ENCODE results near the gene NT5E. TPM values are rescaled to one million over a fixed set of nuclear protein-coding genes. Genes with fewer than 3 reads are reported as not detected.
A peak's percentile ranks its signal among the peaks of the same experiment; 100 is the strongest.

Gene NT5E
- total RNA-seq, 1 experiment from 2014 or later, result 0.81 TPM

- no peak overlapping the region for H3K27ac Mint-ChIP-seq
- peaks cover 30% of the 10 kb centered on the region for H3K27me3 Mint-ChIP-seq (ENCODE audit: low read depth)
- CTCF ChIA-PET, result interaction anchor here (0.6 to 1.2 kb wide), 2 partner anchors 39 to 307 kb away, joined by 3 to 4 read pairs; no protein-coding TSS in a partner anchor
- peaks cover 18% of the 10 kb centered on the region for H3K9me3 Mint-ChIP-seq
- no peak for ATAC-seq
- TF ChIP-seq, protein P1, sequence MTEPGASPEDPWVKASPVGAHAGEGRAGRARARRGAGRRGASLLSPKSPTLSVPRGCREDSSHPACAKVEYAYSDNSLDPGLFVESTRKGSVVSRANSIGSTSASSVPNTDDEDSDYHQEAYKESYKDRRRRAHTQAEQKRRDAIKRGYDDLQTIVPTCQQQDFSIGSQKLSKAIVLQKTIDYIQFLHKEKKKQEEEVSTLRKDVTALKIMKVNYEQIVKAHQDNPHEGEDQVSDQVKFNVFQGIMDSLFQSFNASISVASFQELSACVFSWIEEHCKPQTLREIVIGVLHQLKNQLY (CRISPR knock-in tag; IDR thresholded peaks at IDR 0.05), result no peak
- TF ChIP-seq ZNF396 (CRISPR knock-in tag; IDR thresholded peaks at IDR 0.05; ENCODE audit: borderline replicate concordance) (no peak), FOXJ3 (CRISPR knock-in tag; IDR thresholded peaks at IDR 0.05; ENCODE audit: borderline replicate concordance) (no peak), MXD4 (CRISPR knock-in tag; IDR thresholded peaks at IDR 0.05; ENCODE audit: borderline replicate concordance) (no peak), ELF4 (CRISPR knock-in tag; IDR thresholded peaks at IDR 0.05; ENCODE audit: low read depth) (no peak), USF2 (CRISPR knock-in tag; IDR thresholded peaks at IDR 0.05) (no peak)
- TF ChIP-seq, protein P2, sequence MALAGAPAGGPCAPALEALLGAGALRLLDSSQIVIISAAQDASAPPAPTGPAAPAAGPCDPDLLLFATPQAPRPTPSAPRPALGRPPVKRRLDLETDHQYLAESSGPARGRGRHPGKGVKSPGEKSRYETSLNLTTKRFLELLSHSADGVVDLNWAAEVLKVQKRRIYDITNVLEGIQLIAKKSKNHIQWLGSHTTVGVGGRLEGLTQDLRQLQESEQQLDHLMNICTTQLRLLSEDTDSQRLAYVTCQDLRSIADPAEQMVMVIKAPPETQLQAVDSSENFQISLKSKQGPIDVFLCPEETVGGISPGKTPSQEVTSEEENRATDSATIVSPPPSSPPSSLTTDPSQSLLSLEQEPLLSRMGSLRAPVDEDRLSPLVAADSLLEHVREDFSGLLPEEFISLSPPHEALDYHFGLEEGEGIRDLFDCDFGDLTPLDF (CRISPR knock-in tag; IDR thresholded peaks at IDR 0.05), result no peak
- TF ChIP-seq, protein P3, sequence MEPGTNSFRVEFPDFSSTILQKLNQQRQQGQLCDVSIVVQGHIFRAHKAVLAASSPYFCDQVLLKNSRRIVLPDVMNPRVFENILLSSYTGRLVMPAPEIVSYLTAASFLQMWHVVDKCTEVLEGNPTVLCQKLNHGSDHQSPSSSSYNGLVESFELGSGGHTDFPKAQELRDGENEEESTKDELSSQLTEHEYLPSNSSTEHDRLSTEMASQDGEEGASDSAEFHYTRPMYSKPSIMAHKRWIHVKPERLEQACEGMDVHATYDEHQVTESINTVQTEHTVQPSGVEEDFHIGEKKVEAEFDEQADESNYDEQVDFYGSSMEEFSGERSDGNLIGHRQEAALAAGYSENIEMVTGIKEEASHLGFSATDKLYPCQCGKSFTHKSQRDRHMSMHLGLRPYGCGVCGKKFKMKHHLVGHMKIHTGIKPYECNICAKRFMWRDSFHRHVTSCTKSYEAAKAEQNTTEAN (CRISPR knock-in tag; IDR thresholded peaks at IDR 0.05), result no peak
- no peak overlapping the region for H3K4me3 Mint-ChIP-seq
- H3K4me1 Mint-ChIP-seq, result no peaks in the 10 kb centered on the region
- POLR2A ChIA-PET, result no interaction called here
- no peaks in the 10 kb centered on the region for H3K36me3 Mint-ChIP-seq
- no peak for DNase-seq (ENCODE audit: low spot score)
Observed at GRCh38 chr6:85443349-85444117, 6.3 kb upstream of the NT5E start.

GRCh38 chr6:85449388-85449817 is 480 bp upstream of the NT5E start:
- H3K9me3 Mint-ChIP-seq, result no peaks in the 10 kb centered on the region
- peak overlapping the region; percentile 80 for H3K4me3 Mint-ChIP-seq
- POLR2A ChIA-PET, result interaction anchor here (0.7 to 1.5 kb wide), 4 partner anchors 9 to 229 kb away, joined by 3 to 5 read pairs (median 4); partner anchors contain the start of gene SNX14
- CTCF ChIA-PET, result interaction anchor here (0.6 to 2.6 kb wide), 11 partner anchors 9 to 676 kb away, joined by 3 to 28 read pairs (median 3); partner anchors contain the start of gene SNX14
- ATAC-seq (peak; percentile 26), DNase-seq (ENCODE audit: low spot score) (no peak)
- H3K36me3 Mint-ChIP-seq, result no peaks in the 10 kb centered on the region
- H3K27me3 Mint-ChIP-seq (ENCODE audit: low read depth), result peaks cover 89% of the 10 kb centered on the region
- TF ChIP-seq ESRRA (CRISPR knock-in tag; IDR thresholded peaks at IDR 0.05; ENCODE audit: borderline replicate concordance) (no peak), ETV6 (CRISPR knock-in tag; IDR thresholded peaks at IDR 0.05) (0 out of 2 replicates have a peak, but pooled peaks have one; percentile 11), CREM (CRISPR knock-in tag; IDR thresholded peaks at IDR 0.05) (no peak)
- peaks cover 13% of the 10 kb centered on the region for H3K4me1 Mint-ChIP-seq
- no peak overlapping the region for H3K27ac Mint-ChIP-seq

DNA sequence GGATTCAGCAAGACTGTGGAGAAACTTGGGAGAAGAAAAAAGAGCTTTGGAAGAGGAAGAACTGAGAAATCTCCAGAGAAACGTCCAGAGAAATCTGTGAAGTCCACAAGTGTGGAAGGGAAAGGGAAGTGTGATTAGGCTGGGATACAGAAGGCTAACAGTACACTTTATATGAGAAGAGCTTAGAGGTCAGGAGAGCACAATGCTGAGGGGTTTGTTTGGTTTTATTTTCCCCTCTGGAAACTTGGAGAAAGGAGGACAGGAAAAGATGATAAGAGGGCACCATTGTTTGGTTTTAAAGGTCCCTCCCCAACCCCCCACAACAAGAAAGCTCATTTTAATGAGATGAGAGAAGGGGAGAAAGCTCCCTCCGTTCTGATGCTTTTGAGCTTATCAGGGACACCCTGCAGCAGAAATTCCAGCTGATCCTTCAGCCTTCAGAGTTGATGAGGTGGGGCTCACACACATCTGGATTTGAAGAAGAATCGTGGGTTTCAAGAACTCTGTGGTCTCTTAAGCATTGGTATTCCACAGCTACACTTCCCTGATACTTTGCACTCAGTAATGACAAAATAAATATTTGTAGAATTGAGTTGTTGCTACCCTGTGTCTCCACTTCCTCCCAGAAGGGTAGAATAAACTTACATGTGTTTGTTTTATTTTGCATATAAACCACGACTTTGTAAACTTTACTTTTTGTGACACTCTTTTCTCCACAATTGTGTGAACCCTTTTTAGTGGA is 1.9 kb downstream of the NT5E start:
- Mint-ChIP-seq H3K36me3 (no peaks in the 10 kb centered on the region), H3K4me1 (peaks cover 13% of the 10 kb centered on the region), H3K4me3 (no peak overlapping the region), H3K27me3 (ENCODE audit: low read depth) (peaks cover 79% of the 10 kb centered on the region), H3K9me3 (no peaks in the 10 kb centered on the region), H3K27ac (no peak overlapping the region)
- TF ChIP-seq ELF4 (CRISPR knock-in tag; IDR thresholded peaks at IDR 0.05; ENCODE audit: low read depth) (no peak), ZMAT4 (CRISPR knock-in tag; IDR thresholded peaks at IDR 0.05) (no peak)
- ATAC-seq, result no peak
- ChIA-PET POLR2A (no interaction called here), CTCF (interaction anchor here (1.3 kb wide), 1 partner anchor 31 kb away, joined by 7 read pairs; no protein-coding TSS in a partner anchor)
- DNase-seq (ENCODE audit: low spot score), result no peak

Measured in WTC11 (cell line).